IMR-90 (cell line): ENCODE measurements around the gene PLEK2.

Experiments
- BHLHE40 ChIP-seq: fragments of 150-350 bp; IDR thresholded peaks from 2 replicates; pipeline ENCODE4 v1.6.1; 2016; ENCODE audit warnings: mild to moderate bottlenecking, low read depth, low read length
- CEBPB ChIP-seq: IDR thresholded peaks from 2 replicates; pipeline ENCODE4 v1.6.1; 2012; ENCODE audit warnings: low read depth, low read length, improper control_type of control experiment
- CHD1 ChIP-seq: IDR thresholded peaks from 2 replicates; pipeline ENCODE4 v1.6.1; 2012; ENCODE audit warnings: low read depth, low read length, improper control_type of control experiment
- CTCF ChIP-seq: conservative IDR thresholded peaks from 2 replicates; pipeline ENCODE4 v1.5.1; 2012; ENCODE audit warnings: mild to moderate bottlenecking, low read depth, low read length, improper control_type of control experiment
- ELK1 ChIP-seq: fragments of 150-350 bp; IDR thresholded peaks from 2 replicates; pipeline ENCODE4 v1.6.1; 2016; ENCODE audit warnings: low read depth, mild to moderate bottlenecking, low read length, moderate library complexity, borderline replicate concordance
- MAFK ChIP-seq: IDR thresholded peaks from 2 replicates; pipeline ENCODE4 v1.6.1; 2012; ENCODE audit warnings: low read depth, low read length, improper control_type of control experiment
- MAZ ChIP-seq: IDR thresholded peaks from 2 replicates; pipeline ENCODE4 v1.6.1; 2012; ENCODE audit warnings: low read depth, mild to moderate bottlenecking, low read length, improper control_type of control experiment, moderate library complexity, borderline replicate concordance
- MXI1 ChIP-seq: IDR thresholded peaks from 2 replicates; pipeline ENCODE4 v1.6.1; 2012; ENCODE audit warnings: low read depth, mild to moderate bottlenecking, low read length, moderate library complexity, borderline replicate concordance
- NFE2L2 ChIP-seq: fragments of 150-350 bp; IDR thresholded peaks from 2 replicates; pipeline ENCODE4 v1.6.1; 2016; ENCODE audit warnings: low read depth, mild to moderate bottlenecking, low read length
- POLR2A ChIP-seq: IDR thresholded peaks from 2 replicates; pipeline ENCODE4 v1.6.1; 2012; ENCODE audit warnings: mild to moderate bottlenecking, low read depth, low read length
- RAD21 ChIP-seq: IDR thresholded peaks from 2 replicates; pipeline ENCODE4 v1.6.1; 2012; ENCODE audit warnings: low read length, improper control_type of control experiment
- RCOR1 ChIP-seq: IDR thresholded peaks from 2 replicates; pipeline ENCODE4 v1.6.1; 2012; ENCODE audit warnings: mild to moderate bottlenecking, low read length, improper control_type of control experiment; ENCODE audit not compliant: insufficient replicate concordance
- RFX5 ChIP-seq: IDR thresholded peaks from 2 replicates; pipeline ENCODE4 v1.8.0; 2012; ENCODE audit warnings: low read depth, mild to moderate bottlenecking, low read length, moderate library complexity
- SMC3 ChIP-seq: fragments of 150-350 bp; IDR thresholded peaks from 2 replicates; pipeline ENCODE4 v1.6.1; 2016; ENCODE audit warnings: low read depth, mild to moderate bottlenecking, antibody characterized with exemption, low read length, moderate library complexity

GRCh38 chr14:67358924-67359774 is 52.8 kb downstream of the PLEK2 start:
- TF ChIP-seq SMC3 = no peak
- no peak for TF ChIP-seq CTCF
- peak; percentile 90 for TF ChIP-seq POLR2A
- no peak for TF ChIP-seq RFX5
- TF ChIP-seq BHLHE40 = no peak
- no peak for TF ChIP-seq RAD21
- no peak for TF ChIP-seq RCOR1
- TF ChIP-seq ELK1 = no peak
- no peak for TF ChIP-seq MAZ
- TF ChIP-seq CEBPB = no peak
- TF ChIP-seq CHD1 = peak; percentile 94
- no peak for TF ChIP-seq MXI1
- TF ChIP-seq MAFK = no peak
- no peak for TF ChIP-seq NFE2L2
